Choroid plexus epithelial cell (primary cell): ENCODE results near the gene PARD3B.

ENCODE experiments used
- DNase-seq: peaks from one replicate; pipeline ENCODE4 v3.0.0-alpha.2; 2010; ENCODE audit warnings: low read depth
- H3K4me3 ChIP-seq: 2 replicates; pipeline ENCODE4 v1.5.1; 2011; ENCODE audit warnings: low read depth, mild to moderate bottlenecking, control low read depth, low read length, moderate library complexity
- TF ChIP-seq, protein P1 (sequence below): conservative IDR thresholded peaks from 2 replicates; pipeline ENCODE4 v1.5.1; 2011; ENCODE audit warnings: low read depth, mild to moderate bottlenecking, control low read depth, inconsistent platforms, low read length, moderate library complexity

The PARD3B gene

DNA sequence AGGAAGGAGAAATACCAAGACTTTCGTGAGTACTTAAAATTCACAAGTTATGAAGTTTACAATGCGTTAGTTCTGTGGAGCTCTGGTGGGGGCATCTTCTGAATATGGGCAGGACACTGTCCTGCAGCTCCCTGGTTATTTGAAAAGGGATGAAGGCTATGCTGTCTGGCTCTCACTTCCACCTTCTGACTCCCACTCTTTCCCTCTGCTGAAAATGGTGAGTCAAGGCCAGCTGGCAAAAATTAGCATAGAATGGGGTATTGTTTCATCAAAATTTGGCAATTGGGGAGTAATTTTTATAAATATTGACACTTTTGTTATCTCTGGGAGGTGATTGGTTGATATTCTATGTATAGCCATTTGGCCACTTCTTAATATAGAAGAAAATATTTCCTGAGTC lies 177.4 kb downstream of the PARD3B start:
- DNase-seq: no peak
- TF ChIP-seq, protein P1, sequence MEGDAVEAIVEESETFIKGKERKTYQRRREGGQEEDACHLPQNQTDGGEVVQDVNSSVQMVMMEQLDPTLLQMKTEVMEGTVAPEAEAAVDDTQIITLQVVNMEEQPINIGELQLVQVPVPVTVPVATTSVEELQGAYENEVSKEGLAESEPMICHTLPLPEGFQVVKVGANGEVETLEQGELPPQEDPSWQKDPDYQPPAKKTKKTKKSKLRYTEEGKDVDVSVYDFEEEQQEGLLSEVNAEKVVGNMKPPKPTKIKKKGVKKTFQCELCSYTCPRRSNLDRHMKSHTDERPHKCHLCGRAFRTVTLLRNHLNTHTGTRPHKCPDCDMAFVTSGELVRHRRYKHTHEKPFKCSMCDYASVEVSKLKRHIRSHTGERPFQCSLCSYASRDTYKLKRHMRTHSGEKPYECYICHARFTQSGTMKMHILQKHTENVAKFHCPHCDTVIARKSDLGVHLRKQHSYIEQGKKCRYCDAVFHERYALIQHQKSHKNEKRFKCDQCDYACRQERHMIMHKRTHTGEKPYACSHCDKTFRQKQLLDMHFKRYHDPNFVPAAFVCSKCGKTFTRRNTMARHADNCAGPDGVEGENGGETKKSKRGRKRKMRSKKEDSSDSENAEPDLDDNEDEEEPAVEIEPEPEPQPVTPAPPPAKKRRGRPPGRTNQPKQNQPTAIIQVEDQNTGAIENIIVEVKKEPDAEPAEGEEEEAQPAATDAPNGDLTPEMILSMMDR: no peak
- no peak overlapping the region for H3K4me3 ChIP-seq

DNA sequence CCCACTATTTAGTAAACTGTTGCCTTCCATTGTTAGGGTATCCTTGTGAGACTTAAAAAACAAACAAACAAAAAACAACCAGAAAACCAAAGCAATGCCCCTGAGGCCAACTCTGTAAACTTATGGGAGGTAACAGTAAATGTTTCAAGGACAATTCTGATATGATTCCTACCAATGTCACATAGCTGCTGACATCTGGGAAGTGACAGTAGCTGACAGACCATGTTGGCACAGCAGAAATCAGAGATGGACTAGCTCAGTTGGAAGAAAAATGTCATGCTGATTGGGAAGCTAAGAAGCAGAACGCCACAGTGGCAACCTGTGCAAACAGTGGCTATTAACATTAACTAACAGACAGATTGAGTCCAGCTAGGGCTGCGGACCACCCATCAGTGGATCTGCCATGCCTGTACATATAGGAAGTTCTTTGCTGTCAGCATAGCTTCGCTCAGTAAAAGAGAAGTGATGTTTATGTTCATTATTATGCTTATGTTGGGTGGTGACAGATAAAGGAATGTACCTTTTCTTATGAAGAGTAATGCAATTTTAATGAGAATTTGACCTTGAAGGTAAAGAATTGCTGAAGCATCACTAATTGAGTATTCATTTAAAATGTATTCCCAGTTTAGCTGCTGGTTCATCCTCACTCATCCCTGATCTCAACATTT lies 180.6 kb downstream of the PARD3B start:
- DNase-seq: no peak
- TF ChIP-seq, protein P1: no peak
- no peak overlapping the region for H3K4me3 ChIP-seq

DNA sequence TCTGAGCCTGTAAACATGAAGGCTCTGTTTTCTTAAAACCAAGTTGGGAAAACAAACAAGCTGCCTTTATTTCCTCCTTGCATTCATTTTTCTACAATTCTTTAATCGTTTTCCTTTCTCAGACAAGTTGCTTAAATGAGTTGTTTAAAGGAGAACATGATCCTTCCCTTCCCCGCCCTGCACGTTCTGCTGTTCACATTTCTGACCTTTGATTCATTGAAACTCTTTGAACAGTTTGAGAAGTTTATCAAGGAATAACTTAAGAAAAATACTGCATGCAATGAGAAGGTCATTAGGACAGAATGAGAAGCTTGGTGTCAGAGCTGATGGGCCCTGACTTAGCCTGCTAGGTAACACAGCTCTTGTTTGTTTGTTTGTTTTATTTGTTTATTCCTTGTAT lies 181.6 kb downstream of the PARD3B start:
- TF ChIP-seq, protein P1: no peak
- H3K4me3 ChIP-seq: no peak overlapping the region
- no peak for DNase-seq

DNA sequence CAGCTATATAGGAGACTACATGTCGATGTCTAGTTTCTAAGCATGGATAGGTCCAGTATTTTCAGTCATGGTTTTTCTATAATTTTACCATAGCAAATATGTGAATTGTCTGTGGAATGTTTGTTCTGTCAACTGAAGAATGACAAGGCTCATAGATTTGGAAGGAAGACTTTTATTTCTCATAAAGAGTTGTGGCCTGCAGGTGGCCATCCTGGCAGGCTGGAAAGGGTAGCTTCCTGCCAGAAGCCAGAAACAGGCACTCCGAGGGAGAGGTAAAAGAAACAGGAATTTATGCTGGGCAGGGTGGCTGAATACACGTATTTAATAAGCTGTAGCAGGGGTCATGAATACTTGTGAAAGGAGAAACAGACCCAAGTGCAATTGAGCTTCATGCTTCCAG lies 182.1 kb downstream of the PARD3B start:
- TF ChIP-seq, protein P1: no peak
- no peak for DNase-seq

DNA sequence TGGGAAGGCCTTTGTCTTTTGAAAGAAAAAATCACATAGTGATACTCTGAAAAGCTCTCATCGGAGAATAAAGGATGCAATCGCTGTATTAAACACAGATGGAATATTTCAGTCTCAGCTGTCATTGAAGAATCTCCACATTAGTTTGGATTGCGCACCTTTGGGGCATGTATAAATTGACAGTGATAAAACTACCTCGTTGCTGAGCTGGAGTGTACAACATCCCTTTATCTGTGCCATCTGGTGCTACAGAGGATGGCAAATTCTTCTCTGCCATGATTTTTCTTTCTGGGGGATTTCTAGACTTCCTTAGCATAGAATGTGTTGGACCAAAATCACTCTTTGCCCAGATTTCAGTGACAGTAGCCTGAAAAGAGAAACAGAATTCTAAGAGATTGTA lies 185.3 kb downstream of the PARD3B start:
- no peak for DNase-seq
- TF ChIP-seq, protein P1: no peak
- H3K4me3 ChIP-seq: no peak overlapping the region

More for the DNA sequence above, 182.1 kb downstream of the PARD3B start:
- no peak overlapping the region for H3K4me3 ChIP-seq

DNA sequence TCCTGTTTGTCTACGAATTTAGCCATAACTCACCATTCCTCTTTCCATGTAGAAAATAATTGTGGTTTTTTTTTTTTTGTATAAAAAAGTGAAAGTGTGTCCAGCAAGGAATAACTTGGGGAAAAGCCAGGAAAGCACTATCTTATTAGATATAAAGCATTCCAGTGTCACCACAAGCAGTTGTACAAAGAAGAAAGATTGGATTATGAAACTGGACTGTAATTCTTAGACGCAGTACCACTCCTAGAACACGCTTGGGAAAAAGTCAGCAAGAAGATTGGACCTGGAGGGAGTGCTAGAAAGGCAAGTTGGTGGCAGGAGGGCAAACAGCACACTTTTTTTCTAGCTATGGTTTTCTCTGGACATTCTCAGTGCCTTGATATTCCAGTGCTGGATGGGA lies 186.7 kb downstream of the PARD3B start:
- TF ChIP-seq, protein P1: no peak
- no peak overlapping the region for H3K4me3 ChIP-seq
- peak; percentile 50 for DNase-seq

DNA sequence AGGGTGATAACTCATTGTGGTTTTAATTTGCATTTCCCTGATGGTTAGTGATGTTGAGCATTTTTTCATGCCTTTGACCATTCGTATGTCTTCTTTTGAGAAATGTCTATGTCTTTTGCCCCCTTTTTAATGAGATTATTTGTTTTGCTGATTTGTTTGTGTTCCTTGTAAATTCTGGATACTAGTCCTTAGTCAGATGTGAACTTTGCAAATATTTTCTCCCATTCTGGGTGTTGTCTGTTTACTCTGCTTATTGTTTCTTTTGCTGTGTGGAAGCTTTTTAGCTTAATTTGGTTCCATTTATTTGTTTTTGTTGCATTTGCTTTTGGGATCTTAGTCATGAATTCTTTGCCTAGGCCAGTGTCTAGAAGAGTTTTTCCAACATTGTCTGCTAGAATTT lies 192.0 kb downstream of the PARD3B start:
- TF ChIP-seq, protein P1: no peak
- H3K4me3 ChIP-seq: no peak overlapping the region
- no peak for DNase-seq
